GM21786 (cell line): Measurements from ENCODE around the gene TPRG1.

ENCODE experiments used
- ATAC-seq: cut with Tn5 transposase; IDR thresholded peaks from one replicate; pipeline ENCODE4 v1.9.1; 2021; ENCODE audit not compliant: unreplicated experiment

The TPRG1 gene

GRCh38 chr3:189165092-189165612 is 6.6 kb upstream of the TPRG1 start:
- ATAC-seq, result no peak

GRCh38 chr3:189166321-189166720 is 5.5 kb upstream of the TPRG1 start:
- ATAC-seq, result no peak

- no peak for ATAC-seq
Measured at GRCh38 chr3:189167027-189167766, 4.6 kb upstream of the TPRG1 start.

GRCh38 chr3:189168711-189169110 is 3.1 kb upstream of the TPRG1 start:
- ATAC-seq, result no peak

- ATAC-seq, result no peak
Measured at GRCh38 chr3:189169728-189170127, 2.0 kb upstream of the TPRG1 start.

- ATAC-seq, result no peak
Measured at GRCh38 chr3:189170559-189170958, 1.2 kb upstream of the TPRG1 start.

GRCh38 chr3:189172668-189173419 is 1.1 kb downstream of the TPRG1 start:
- no peak for ATAC-seq

GRCh38 chr3:189184566-189184965 is 12.8 kb downstream of the TPRG1 start:
- no peak for ATAC-seq

GRCh38 chr3:189186101-189186500 is 14.3 kb downstream of the TPRG1 start:
- no peak for ATAC-seq

GRCh38 chr3:189188466-189188865 is 16.7 kb downstream of the TPRG1 start:
- ATAC-seq, result no peak

- no peak for ATAC-seq
Measured at GRCh38 chr3:189192725-189193124, 21.0 kb downstream of the TPRG1 start.

GRCh38 chr3:189195302-189195701 is 23.5 kb downstream of the TPRG1 start:
- ATAC-seq, result no peak

- ATAC-seq, result no peak
Measured at GRCh38 chr3:189202106-189202505, 30.3 kb downstream of the TPRG1 start.

GRCh38 chr3:189202583-189202982 is 30.8 kb downstream of the TPRG1 start:
- ATAC-seq, result no peak

GRCh38 chr3:189204167-189204866 is 32.5 kb downstream of the TPRG1 start:
- ATAC-seq, result no peak

- ATAC-seq, result no peak
Measured at GRCh38 chr3:189204937-189205336, 33.2 kb downstream of the TPRG1 start.

GRCh38 chr3:189210251-189210770 is 38.5 kb downstream of the TPRG1 start:
- ATAC-seq, result no peak

- no peak for ATAC-seq
Measured at GRCh38 chr3:189212681-189213080, 40.9 kb downstream of the TPRG1 start.

- ATAC-seq, result no peak
Measured at GRCh38 chr3:189214651-189215050, 42.9 kb downstream of the TPRG1 start.

GRCh38 chr3:189222927-189223636 is 51.3 kb downstream of the TPRG1 start:
- ATAC-seq, result no peak

- no peak for ATAC-seq
Measured at GRCh38 chr3:189225431-189225830, 53.7 kb downstream of the TPRG1 start.
